Fibroblast of lung (primary cell): ENCODE measurements around the gene KRTAP5-1. TPM values are rescaled to one million over a fixed set of nuclear protein-coding genes. Genes with fewer than 3 reads are reported as not detected.

Experiments used
- DNase-seq, 2 donors: peaks; one replicate each; pipeline versions ENCODE4 v3.0.0 to v3.0.0-alpha.2; 2010; ENCODE audit warnings: low read depth in 2 of 2
- H2AFZ ChIP-seq: 2 replicates; pipeline ENCODE4 v1.5.1; 2012; ENCODE audit warnings: low read length, control low read depth, inconsistent platforms
- H3K27ac ChIP-seq: 2 replicates; pipeline ENCODE4 v1.5.1; 2011; ENCODE audit warnings: low read length, control low read depth; ENCODE audit not compliant: insufficient read depth
- H3K27me3 ChIP-seq: 2 replicates; pipeline ENCODE4 v1.5.1; 2011; ENCODE audit warnings: mild to moderate bottlenecking, low read length; ENCODE audit not compliant: control insufficient read depth, insufficient read depth
- H3K36me3 ChIP-seq: 2 replicates; pipeline ENCODE4 v1.5.1; 2011; ENCODE audit warnings: low read length; ENCODE audit not compliant: control insufficient read depth, insufficient read depth
- H3K4me1 ChIP-seq: 2 replicates; pipeline ENCODE4 v1.5.1; 2011; ENCODE audit warnings: low read length; ENCODE audit not compliant: control insufficient read depth, insufficient read depth; ENCODE audit errors: extremely low read depth
- H3K4me2 ChIP-seq: 2 replicates; pipeline ENCODE4 v1.5.1; 2011; ENCODE audit warnings: low read length, control low read depth; ENCODE audit not compliant: insufficient read depth; ENCODE audit errors: extremely low read depth
- H3K4me3 ChIP-seq, 4 experiments: fragments of 200-600 bp in 1 of 4; sonication (generic) in 1 of 4; replicated peaks in 1 of 4; 2 replicates each; pipeline ENCODE4 v1.5.1; 2011 to 2016; ENCODE audit warnings: low read length in 4 of 4, low read depth in 3 of 4, mild to moderate bottlenecking in 3 of 4, control low read depth in 2 of 4, inconsistent platforms in 1 of 4, mixed read lengths in 1 of 4; ENCODE audit not compliant: insufficient read depth in 1 of 4; ENCODE audit errors: control extremely low read depth in 1 of 4
- H3K79me2 ChIP-seq: 2 replicates; pipeline ENCODE4 v1.5.1; 2012; ENCODE audit warnings: mild to moderate bottlenecking, low read length, inconsistent platforms; ENCODE audit not compliant: control insufficient read depth, insufficient read depth
- H3K9ac ChIP-seq: 2 replicates; pipeline ENCODE4 v1.5.1; 2011; ENCODE audit warnings: mild to moderate bottlenecking, low read length, control low read depth; ENCODE audit not compliant: insufficient read depth
- H3K9me3 ChIP-seq: 2 replicates; pipeline ENCODE4 v1.5.1; 2012; ENCODE audit warnings: low read depth, low read length; ENCODE audit not compliant: control insufficient read depth, insufficient read depth
- H4K20me1 ChIP-seq: 2 replicates; pipeline ENCODE4 v1.5.1; 2011; ENCODE audit warnings: low read length; ENCODE audit not compliant: control insufficient read depth, insufficient read depth; ENCODE audit errors: extremely low read depth
- EZH2 ChIP-seq: IDR thresholded peaks from 2 replicates; pipeline ENCODE4 v1.5.1; 2012; ENCODE audit warnings: low read length, control low read depth, mild to moderate bottlenecking; ENCODE audit errors: missing control alignments
- polyA plus RNA-seq, 2 donors: library from polyadenylated mRNA; depleted of rRNA in 1 of 2; stranded (reverse) in 1 of 2; unstranded in 1 of 2; fragments of >200 nt; gene quantifications; 2 replicates each; pipeline ENCODE4 v1.2.1, GENCODE V29; 2011 to 2012; ENCODE audit warnings: missing spikeins in 1 of 2
- total RNA-seq: library from RNA; depleted of rRNA; stranded (reverse); fragments of >200 nt; gene quantifications from 2 replicates; pipeline ENCODE4 v1.2.1, GENCODE V29; 2014
- TF ChIP-seq, protein P1 (sequence below), 2 donors: IDR thresholded peaks in 1 of 2; conservative IDR thresholded peaks in 1 of 2; 1 replicate in 1 of 2; 2 replicates in 1 of 2; pipeline ENCODE4 v1.5.1; 2011 to 2012; ENCODE audit warnings: low read length in 2 of 2, control low read depth in 1 of 2, inconsistent platforms in 1 of 2, low read depth in 1 of 2, mild to moderate bottlenecking in 1 of 2

Gene KRTAP5-1
- total and polyA plus RNA-seq, 2 donors (not counting 1 experiment from before 2014, with no cell fraction given), result not detected

DNA sequence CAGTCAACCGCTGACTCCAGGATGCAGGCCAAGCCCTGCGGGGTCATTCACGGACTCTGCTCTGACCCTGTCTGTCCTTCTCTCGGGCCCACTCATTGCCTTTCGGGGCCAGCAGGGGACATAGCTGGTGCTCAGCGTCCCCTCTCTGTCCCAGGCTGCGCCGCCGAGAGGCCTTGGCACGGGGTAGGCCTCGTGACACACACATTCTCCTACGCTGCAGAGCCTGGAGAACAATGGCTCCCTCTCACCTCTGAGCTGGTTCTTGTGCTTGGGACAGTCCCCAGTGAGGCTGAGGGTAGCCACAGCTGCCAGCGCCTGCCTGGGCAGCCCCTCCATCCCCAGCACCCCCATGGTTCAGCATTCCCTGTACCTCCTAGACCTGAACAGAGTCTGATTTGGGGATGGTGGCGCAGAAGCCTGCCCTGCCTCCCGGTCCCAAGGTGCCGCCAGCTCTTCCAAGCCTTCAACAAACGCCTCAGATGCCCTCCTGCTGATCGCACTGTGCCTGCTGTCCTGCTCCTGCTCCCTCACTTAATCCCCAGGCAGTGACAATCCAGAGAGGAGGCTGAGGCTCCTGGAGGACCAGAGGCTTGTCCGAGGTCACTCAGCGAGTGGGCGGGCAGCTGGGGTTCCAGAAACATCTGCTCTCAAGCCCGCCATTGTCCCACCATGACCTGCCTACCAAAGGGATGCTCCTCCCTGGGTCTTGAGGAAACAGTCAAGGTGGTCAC is 43.4 kb downstream of the KRTAP5-1 start:
- Histone ChIP-seq H3K9ac (no peak overlapping the region), H3K4me3 (no peak overlapping the region), H3K4me2 (no peak overlapping the region), H3K36me3 (no peaks in the 10 kb centered on the region), H3K4me1 (no peaks in the 10 kb centered on the region), H3K27me3 (peaks cover 11% of the 10 kb centered on the region), H4K20me1 (no peaks in the 10 kb centered on the region), H3K27ac (no peak overlapping the region), H3K9me3 (no peaks in the 10 kb centered on the region), H3K79me2 (peaks cover 6% of the 10 kb centered on the region), H2AFZ (no peak overlapping the region)
- no peak for DNase-seq
- no peak for TF ChIP-seq EZH2
- TF ChIP-seq, protein P1, sequence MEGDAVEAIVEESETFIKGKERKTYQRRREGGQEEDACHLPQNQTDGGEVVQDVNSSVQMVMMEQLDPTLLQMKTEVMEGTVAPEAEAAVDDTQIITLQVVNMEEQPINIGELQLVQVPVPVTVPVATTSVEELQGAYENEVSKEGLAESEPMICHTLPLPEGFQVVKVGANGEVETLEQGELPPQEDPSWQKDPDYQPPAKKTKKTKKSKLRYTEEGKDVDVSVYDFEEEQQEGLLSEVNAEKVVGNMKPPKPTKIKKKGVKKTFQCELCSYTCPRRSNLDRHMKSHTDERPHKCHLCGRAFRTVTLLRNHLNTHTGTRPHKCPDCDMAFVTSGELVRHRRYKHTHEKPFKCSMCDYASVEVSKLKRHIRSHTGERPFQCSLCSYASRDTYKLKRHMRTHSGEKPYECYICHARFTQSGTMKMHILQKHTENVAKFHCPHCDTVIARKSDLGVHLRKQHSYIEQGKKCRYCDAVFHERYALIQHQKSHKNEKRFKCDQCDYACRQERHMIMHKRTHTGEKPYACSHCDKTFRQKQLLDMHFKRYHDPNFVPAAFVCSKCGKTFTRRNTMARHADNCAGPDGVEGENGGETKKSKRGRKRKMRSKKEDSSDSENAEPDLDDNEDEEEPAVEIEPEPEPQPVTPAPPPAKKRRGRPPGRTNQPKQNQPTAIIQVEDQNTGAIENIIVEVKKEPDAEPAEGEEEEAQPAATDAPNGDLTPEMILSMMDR (conservative IDR thresholded peaks at IDR 0.05 in 1 of 2, IDR thresholded peaks at IDR 0.05 in 1 of 2; ENCODE audit: low read depth in 1 of 2, low read length in 2 of 2), result no peak

DNA sequence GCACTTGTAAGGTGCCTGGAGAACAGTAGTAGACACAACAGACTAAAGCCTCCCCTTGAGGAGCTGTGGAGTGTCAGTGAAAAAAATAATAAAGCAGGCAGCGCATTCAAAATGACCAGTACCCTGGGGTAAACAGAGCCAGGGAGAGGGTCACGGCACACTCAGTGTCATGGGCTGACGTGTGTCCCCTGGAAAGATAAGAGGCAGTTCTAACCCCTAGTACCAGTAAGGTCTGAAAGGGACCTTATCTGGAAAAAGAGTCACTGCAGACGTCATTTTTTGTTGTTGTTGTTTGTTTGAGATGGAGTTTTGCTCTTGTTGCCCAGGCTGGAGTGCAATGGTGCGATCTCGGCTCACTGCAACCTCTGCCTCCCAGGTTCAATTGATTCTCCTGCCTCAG is 45.0 kb downstream of the KRTAP5-1 start:
- Histone ChIP-seq H3K27ac (no peak overlapping the region), H3K4me3 (no peak overlapping the region), H3K79me2 (peaks cover 12% of the 10 kb centered on the region), H3K27me3 (peaks cover 4% of the 10 kb centered on the region), H3K4me1 (no peaks in the 10 kb centered on the region), H2AFZ (no peak overlapping the region), H3K9me3 (no peaks in the 10 kb centered on the region), H3K9ac (no peak overlapping the region), H3K4me2 (no peak overlapping the region), H3K36me3 (no peaks in the 10 kb centered on the region), H4K20me1 (no peaks in the 10 kb centered on the region)
- DNase-seq, result no peak
- TF ChIP-seq EZH2, result no peak
- TF ChIP-seq, protein P1 (conservative IDR thresholded peaks at IDR 0.05 in 1 of 2, IDR thresholded peaks at IDR 0.05 in 1 of 2; ENCODE audit: low read depth in 1 of 2, low read length in 2 of 2), result no peak

DNA sequence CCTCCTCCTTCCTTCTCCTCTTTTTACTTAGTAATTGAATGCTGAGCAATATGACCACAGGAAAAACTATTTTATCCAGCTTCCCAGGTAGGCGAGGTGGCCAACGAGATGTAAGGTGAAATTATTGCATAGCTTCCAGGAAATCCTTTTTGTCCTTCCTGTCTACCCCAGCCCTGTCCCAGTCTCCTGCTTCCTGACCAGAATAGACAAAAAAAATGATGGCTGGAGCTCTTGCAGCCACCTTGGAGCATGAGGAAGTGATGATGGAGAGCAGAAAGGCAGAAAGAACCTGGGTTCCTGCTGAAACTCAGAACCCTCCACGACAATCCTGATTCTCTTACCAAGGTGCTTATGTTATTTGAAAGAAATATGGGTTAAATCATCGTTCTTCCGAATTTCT is 46.9 kb downstream of the KRTAP5-1 start:
- Histone ChIP-seq H3K4me1 (no peaks in the 10 kb centered on the region), H3K27ac (no peak overlapping the region), H3K4me3 (no peak overlapping the region), H3K27me3 (peaks cover 4% of the 10 kb centered on the region), H4K20me1 (no peaks in the 10 kb centered on the region), H3K9me3 (no peaks in the 10 kb centered on the region), H3K4me2 (no peak overlapping the region), H3K36me3 (peaks cover 1% of the 10 kb centered on the region), H3K79me2 (peaks cover 20% of the 10 kb centered on the region), H2AFZ (no peak overlapping the region), H3K9ac (no peak overlapping the region)
- TF ChIP-seq, protein P1 (conservative IDR thresholded peaks at IDR 0.05 in 1 of 2, IDR thresholded peaks at IDR 0.05 in 1 of 2; ENCODE audit: low read depth in 1 of 2, low read length in 2 of 2), result no peak
- no peak for TF ChIP-seq EZH2
- DNase-seq, result no peak
